RPMI7951 (cell line): ENCODE results near the gene KRTAP5-4. TPM values are rescaled to one million over a fixed set of nuclear protein-coding genes. Genes with fewer than 3 reads are reported as not detected.
A peak's percentile ranks its signal among the peaks of the same experiment; 100 is the strongest.
"Not testable (repeated sequence)": the region's sequence is repeated elsewhere in the genome, so short reads cannot be mapped to it uniquely, and the experiment has no call there.

Experiments used
- DNase-seq: peaks from one replicate; pipeline ENCODE4 v3.0.0-alpha.2; 2012; ENCODE audit warnings: low read depth
- total RNA-seq: library from RNA; depleted of rRNA; stranded (reverse); fragments of >200 nt; shearing (Covaris generic); gene quantifications from 2 replicates; pipeline ENCODE4 v1.2.3, GENCODE V29; 2014

Gene KRTAP5-4
- total RNA-seq, 1 experiment from 2014 or later = not detected

GRCh38 chr11:1600626-1601025 lies 21.3 kb downstream of the KRTAP5-4 start:
- DNase-seq = no peak

- peak; percentile 19 for DNase-seq
Measured at GRCh38 chr11:1598816-1599215, 23.1 kb downstream of the KRTAP5-4 start.

GRCh38 chr11:1598406-1598805 lies 23.5 kb downstream of the KRTAP5-4 start:
- DNase-seq = not testable (repeated sequence)

GRCh38 chr11:1597994-1598380 lies 24.0 kb downstream of the KRTAP5-4 start, which contains the start of gene KRTAP5-2:
KRTAP5-2 (minus strand) TSS chr11:1598294; CDS start chr11:1598250, 44 bp downstream.
- no peak for DNase-seq

- no peak for DNase-seq
Measured at GRCh38 chr11:1597331-1597993, 24.5 kb downstream of the KRTAP5-4 start.

- DNase-seq = not testable (repeated sequence)
Measured at GRCh38 chr11:1596576-1597121, 25.3 kb downstream of the KRTAP5-4 start.

GRCh38 chr11:1595994-1596575 lies 25.9 kb downstream of the KRTAP5-4 start:
- not testable (repeated sequence) for DNase-seq

- DNase-seq = no peak
Measured at GRCh38 chr11:1592628-1593027, 29.3 kb downstream of the KRTAP5-4 start.

- DNase-seq = no peak
Measured at GRCh38 chr11:1589996-1590395, 31.9 kb downstream of the KRTAP5-4 start.

GRCh38 chr11:1589191-1589963 lies 32.6 kb downstream of the KRTAP5-4 start:
- not testable (repeated sequence) for DNase-seq

GRCh38 chr11:1586699-1587098 lies 35.2 kb downstream of the KRTAP5-4 start:
- no peak for DNase-seq

- DNase-seq = not testable (repeated sequence)
Measured at GRCh38 chr11:1584661-1585370, 37.1 kb downstream of the KRTAP5-4 start, which contains the start of gene KRTAP5-1. KRTAP5-1 (minus strand) TSS chr11:1585283; CDS start chr11:1585249, 34 bp downstream.

GRCh38 chr11:1582909-1583308 lies 39.0 kb downstream of the KRTAP5-4 start:
- not testable (repeated sequence) for DNase-seq

GRCh38 chr11:1581976-1582375 lies 40.0 kb downstream of the KRTAP5-4 start:
- DNase-seq = no peak

- no peak for DNase-seq
Measured at GRCh38 chr11:1576825-1577224, 45.1 kb downstream of the KRTAP5-4 start.

GRCh38 chr11:1575756-1576155 lies 46.2 kb downstream of the KRTAP5-4 start:
- DNase-seq = not testable (repeated sequence)

GRCh38 chr11:1574933-1575242 lies 47.0 kb downstream of the KRTAP5-4 start:
- no peak for DNase-seq

- DNase-seq = no peak
Measured at GRCh38 chr11:1574238-1574932, 47.6 kb downstream of the KRTAP5-4 start.

- DNase-seq = no peak
Measured at GRCh38 chr11:1573903-1574237, 48.1 kb downstream of the KRTAP5-4 start.

- no peak for DNase-seq
Measured at GRCh38 chr11:1573077-1573902, 48.6 kb downstream of the KRTAP5-4 start.
